Liver (tissue), 9 donors: Measurements from ENCODE around the gene MYBPC2. TPM values are rescaled to one million over a fixed set of nuclear protein-coding genes. Genes with fewer than 3 reads are reported as not detected.

Source experiments
- DNase-seq: peaks from one replicate; pipeline ENCODE4 v3.0.0-alpha.2; 2017; ENCODE audit warnings: low spot score
- H3K27ac ChIP-seq, 2 donors: one replicate each; pipeline ENCODE4 v1.7.0; 2013; ENCODE audit warnings: inconsistent platforms in 2 of 2, low read length in 2 of 2, control low read depth in 1 of 2, low read depth in 1 of 2, mild to moderate bottlenecking in 1 of 2
- H3K27me3 ChIP-seq, 4 donors: one replicate each; pipeline versions ENCODE4 v1.6.1 to v1.7.0; 2013; ENCODE audit warnings: low read length in 3 of 4, inconsistent platforms in 1 of 4, mild to moderate bottlenecking in 1 of 4, moderate library complexity in 1 of 4; ENCODE audit not compliant: control insufficient read depth in 4 of 4, insufficient read depth in 4 of 4
- H3K36me3 ChIP-seq, 4 donors: one replicate each; pipeline versions ENCODE4 v1.6.1 to v1.7.0; 2013; ENCODE audit warnings: low read length in 3 of 4, mild to moderate bottlenecking in 3 of 4, low read depth in 1 of 4, moderate library complexity in 1 of 4; ENCODE audit not compliant: control insufficient read depth in 4 of 4, insufficient read depth in 3 of 4
- H3K4me1 ChIP-seq, 4 donors: one replicate each; pipeline versions ENCODE4 v1.6.1 to v1.7.0; 2013; ENCODE audit warnings: low read length in 3 of 4, mild to moderate bottlenecking in 3 of 4, moderate library complexity in 1 of 4; ENCODE audit not compliant: control insufficient read depth in 4 of 4, insufficient read depth in 4 of 4
- H3K4me3 ChIP-seq, 3 donors: one replicate each; pipeline versions ENCODE4 v1.6.1 to v1.7.0; 2013; ENCODE audit warnings: low read length in 3 of 3, control low read depth in 1 of 3, low read depth in 1 of 3, mild to moderate bottlenecking in 1 of 3
- H3K9ac ChIP-seq, 2 donors: one replicate each; pipeline ENCODE4 v1.7.0; 2013; ENCODE audit warnings: low read length in 2 of 2, mild to moderate bottlenecking in 2 of 2, moderate library complexity in 2 of 2, control low read depth in 1 of 2, low read depth in 1 of 2
- H3K9me3 ChIP-seq, 4 donors: one replicate each; pipeline versions ENCODE4 v1.6.1 to v1.7.0; 2013; ENCODE audit warnings: low read length in 3 of 4; ENCODE audit not compliant: control insufficient read depth in 4 of 4
- CTCF ChIP-seq: fragments of 150-350 bp; IDR thresholded peaks from 2 replicates; pipeline ENCODE4 v1.5.1; 2017; ENCODE audit warnings: improper control_type of control experiment, low read depth, low read length; ENCODE audit not compliant: missing input control
- EGR1 ChIP-seq, 2 donors: IDR thresholded peaks; 2 replicates each; pipeline ENCODE4 v1.6.1; 2016 to 2018; ENCODE audit warnings: antibody characterized with exemption in 2 of 2, low read depth in 2 of 2
- FOXA1 ChIP-seq: IDR thresholded peaks from 2 replicates; pipeline ENCODE4 v1.6.1; 2016; ENCODE audit warnings: antibody characterized with exemption
- GABPA ChIP-seq, 2 donors: IDR thresholded peaks in 1 of 2; conservative IDR thresholded peaks in 1 of 2; 2 replicates each; pipeline ENCODE4 v1.6.1; 2016; ENCODE audit warnings: antibody characterized with exemption in 2 of 2, mild to moderate bottlenecking in 1 of 2, moderate library complexity in 1 of 2
- HNF4A ChIP-seq, 2 donors: conservative IDR thresholded peaks; 2 replicates each; pipeline ENCODE4 v1.6.1; 2016; ENCODE audit warnings: antibody characterized with exemption in 2 of 2, mild to moderate bottlenecking in 2 of 2
- JUND ChIP-seq, 2 donors: IDR thresholded peaks; 2 replicates each; pipeline ENCODE4 v1.6.1; 2016; ENCODE audit warnings: antibody characterized with exemption in 2 of 2
- MAX ChIP-seq: IDR thresholded peaks from 2 replicates; pipeline ENCODE4 v1.6.1; 2016; ENCODE audit warnings: antibody characterized with exemption
- NR2F2 ChIP-seq: IDR thresholded peaks from 2 replicates; pipeline ENCODE4 v1.6.1; 2016; ENCODE audit warnings: antibody characterized with exemption
- RAD21 ChIP-seq, 2 donors: IDR thresholded peaks; 2 replicates each; pipeline ENCODE4 v1.6.1; 2016; ENCODE audit warnings: antibody characterized with exemption in 2 of 2, mild to moderate bottlenecking in 2 of 2
- REST ChIP-seq: IDR thresholded peaks from 2 replicates; pipeline ENCODE4 v1.6.1; 2016; ENCODE audit warnings: antibody characterized with exemption, mild to moderate bottlenecking
- RXRA ChIP-seq, 2 donors: IDR thresholded peaks; 2 replicates each; pipeline ENCODE4 v1.6.1; 2017 to 2018; ENCODE audit warnings: antibody characterized with exemption in 2 of 2, mild to moderate bottlenecking in 1 of 2
- SP1 ChIP-seq: IDR thresholded peaks from 2 replicates; pipeline ENCODE4 v1.6.1; 2018; ENCODE audit warnings: antibody characterized with exemption, mild to moderate bottlenecking
- YY1 ChIP-seq: IDR thresholded peaks from 2 replicates; pipeline ENCODE4 v1.6.1; 2016; ENCODE audit warnings: antibody characterized with exemption, mild to moderate bottlenecking
- WGBS: extraction: QIAGEN DNeasy Blood & Tissue Kit; methylation state at CpG from one replicate; pipeline ENCODE4 v1.1.7; 2013; 5-methylcytosine and 5-hydroxymethylcytosine counted together
- polyA plus RNA-seq, 2 donors: library from polyadenylated mRNA; stranded (reverse) in 1 of 2; unstranded in 1 of 2; fragments of 200-250 nt in 1 of 2; fragments of >200 nt in 1 of 2; fragmentation: Nextera tagmentation in 1 of 2; extraction: Ambion mirVana in 1 of 2; gene quantifications; one replicate each; pipeline versions ENCODE4 v1.2.1 to v1.2.3, GENCODE V29; 2013 to 2015
- total RNA-seq, 2 donors: library from RNA; depleted of rRNA; stranded (reverse); fragments of >200 nt; gene quantifications; one replicate each; pipeline ENCODE4 v1.2.3, GENCODE V29; 2014
- donor health status: healthy.
- donor health status: healthy.
- donor health status: healthy.
- donor health status: healthy.
- donor health status: healthy.

Gene MYBPC2
- total and polyA plus RNA-seq, 4 donors, result under 0.01 TPM; not detected in 3

- no peak for TF ChIP-seq EGR1 (IDR thresholded peaks at IDR 0.05; ENCODE audit: low read depth in 2 of 2)
Measured at GRCh38 chr19:50409347-50409746, 23.3 kb upstream of the MYBPC2 start (continued).

- Histone ChIP-seq H3K27ac (no peak overlapping the region), H3K27me3 (no peaks in the 10 kb centered on the region), H3K4me3 (no peak overlapping the region), H3K9ac (no peak overlapping the region), H3K36me3 (peaks cover 0 to 6% (median 1%) of the 10 kb centered on the region in 4 donors), H3K9me3 (no peaks in the 10 kb centered on the region), H3K4me1 (no peaks in the 10 kb centered on the region)
- TF ChIP-seq CTCF, result no peak
- TF ChIP-seq REST, result no peak
- TF ChIP-seq FOXA1, result no peak
- no peak for TF ChIP-seq EGR1 (IDR thresholded peaks at IDR 0.05; ENCODE audit: low read depth in 2 of 2)
- no peak for TF ChIP-seq SP1
- no peak for TF ChIP-seq JUND (IDR thresholded peaks at IDR 0.05)
- no peak for TF ChIP-seq GABPA (IDR thresholded peaks at IDR 0.05 in 1 of 2, conservative IDR thresholded peaks at IDR 0.05 in 1 of 2)
- TF ChIP-seq YY1, result no peak
- TF ChIP-seq MAX, result no peak
- no peak for TF ChIP-seq HNF4A (conservative IDR thresholded peaks at IDR 0.05)
- no peak for TF ChIP-seq RXRA (IDR thresholded peaks at IDR 0.05)
- 88% methylated on average over 10 of the region's 10 CpGs for whole genome bisulfite sequencing
- DNase-seq, result no peak
Measured at GRCh38 chr19:50410109-50410508, 22.6 kb upstream of the MYBPC2 start.

GRCh38 chr19:50412419-50412818 is 20.3 kb upstream of the MYBPC2 start:
- DNase-seq, result no peak
- H3K4me3 ChIP-seq, result no peak overlapping the region
- no peaks in the 10 kb centered on the region for H3K9me3 ChIP-seq
- no peak overlapping the region for H3K9ac ChIP-seq
- no peaks in the 10 kb centered on the region for H3K4me1 ChIP-seq
- peaks cover 0 to 4% (median 1%) of the 10 kb centered on the region in 4 donors for H3K36me3 ChIP-seq
- H3K27ac ChIP-seq, result no peak overlapping the region
- WGBS, result over 99% methylated on average over 2 of the region's 2 CpGs
- TF ChIP-seq NR2F2 (no peak), RXRA (IDR thresholded peaks at IDR 0.05) (no peak), YY1 (no peak), FOXA1 (no peak), SP1 (no peak), HNF4A (conservative IDR thresholded peaks at IDR 0.05) (no peak), JUND (IDR thresholded peaks at IDR 0.05) (no peak), MAX (no peak), RAD21 (IDR thresholded peaks at IDR 0.05) (no peak)
- H3K27me3 ChIP-seq, result no peaks in the 10 kb centered on the region
